Measurements from ENCODE around the gene FAM76A. TPM values are rescaled to one million over a fixed set of nuclear protein-coding genes. Genes with fewer than 3 reads are reported as not detected.
"Not testable (repeated sequence)": the region's sequence is repeated elsewhere in the genome, so short reads cannot be mapped to it uniquely, and the experiment has no call there.

The FAM76A gene
- total RNA-seq, 1 donor from 2014 or later = 3.4 TPM

GRCh38 chr1:27806758-27807157 is 81.0 kb downstream of the FAM76A start:
- no peaks in the 10 kb centered on the region for H3K9me3 ChIP-seq
- no peak overlapping the region for H3K4me3 ChIP-seq
- no peaks in the 10 kb centered on the region for H3K4me1 ChIP-seq
- H3K27ac ChIP-seq = no peak overlapping the region
- DNase-seq (ENCODE audit: low spot score in 2 of 2) = no peak
- TF ChIP-seq CTCF (IDR thresholded peaks at IDR 0.05) = no peak
- no peaks in the 10 kb centered on the region for H3K27me3 ChIP-seq
- intact Hi-C loops (cut with DNase I) = no loop called here
- H3K36me3 ChIP-seq = peaks cover 33 to 58% of the 10 kb centered on the region in 2 donors

- no peak overlapping the region for H3K27ac ChIP-seq
- H3K27me3 ChIP-seq = no peaks in the 10 kb centered on the region
- intact Hi-C loops (cut with DNase I) = no loop called here
- TF ChIP-seq CTCF (IDR thresholded peaks at IDR 0.05) = no peak
- no peaks in the 10 kb centered on the region for H3K4me1 ChIP-seq
- H3K9me3 ChIP-seq = no peaks in the 10 kb centered on the region
- peaks cover 33 to 58% of the 10 kb centered on the region in 2 donors for H3K36me3 ChIP-seq
- no peak for DNase-seq (ENCODE audit: low spot score in 2 of 2)
- no peak overlapping the region for H3K4me3 ChIP-seq
Measured at GRCh38 chr1:27807385-27807784, 81.6 kb downstream of the FAM76A start.

GRCh38 chr1:27808131-27808530 is 82.4 kb downstream of the FAM76A start:
- intact Hi-C loops (cut with DNase I); H3K4me3 ChIP-seq: not testable (repeated sequence)
- H3K36me3 ChIP-seq = peaks cover 36 to 60% of the 10 kb centered on the region in 2 donors

GRCh38 chr1:27809883-27810282 is 84.1 kb downstream of the FAM76A start:
- no peaks in the 10 kb centered on the region for H3K4me1 ChIP-seq
- no peaks in the 10 kb centered on the region for H3K27me3 ChIP-seq
- no peak for TF ChIP-seq CTCF (IDR thresholded peaks at IDR 0.05)
- H3K9me3 ChIP-seq = no peaks in the 10 kb centered on the region
- intact Hi-C loops (cut with DNase I) = no loop called here
- no peak for DNase-seq (ENCODE audit: low spot score in 2 of 2)
- H3K27ac ChIP-seq = no peak overlapping the region
- H3K36me3 ChIP-seq = peaks cover 36 to 60% of the 10 kb centered on the region in 2 donors
- H3K4me3 ChIP-seq = no peak overlapping the region

More at GRCh38 chr1:27808131-27808530, 82.4 kb downstream of the FAM76A start:
- not testable (repeated sequence) for H3K4me1 ChIP-seq; H3K27ac ChIP-seq; H3K9me3 ChIP-seq; DNase-seq (ENCODE audit: low spot score in 2 of 2); H3K27me3 ChIP-seq

- H3K4me1 ChIP-seq = peaks cover 0 to 4% of the 10 kb centered on the region in 2 donors
- no peaks in the 10 kb centered on the region for H3K9me3 ChIP-seq
- no peaks in the 10 kb centered on the region for H3K27me3 ChIP-seq
- intact Hi-C loops (cut with DNase I) = no loop called here
- no peak for DNase-seq (ENCODE audit: low spot score in 2 of 2)
- TF ChIP-seq CTCF (IDR thresholded peaks at IDR 0.05) = no peak
- H3K27ac ChIP-seq = no peak overlapping the region
- H3K4me3 ChIP-seq = no peak overlapping the region
- H3K36me3 ChIP-seq = peaks cover 42 to 67% of the 10 kb centered on the region in 2 donors
Measured at GRCh38 chr1:27811741-27812500, 86.2 kb downstream of the FAM76A start.

Other genes starting within 250 kb of the FAM76A start
- gene WASF2, start 235.8 kb upstream of the FAM76A start, total RNA-seq = 70.4 TPM
- gene AHDC1, start 121.8 kb upstream of the FAM76A start, total RNA-seq = 205 TPM
- 10.4 TPM for gene FGR, start 90.8 kb upstream of the FAM76A start, total RNA-seq
- 238 TPM for gene IFI6, start 53.8 kb upstream of the FAM76A start, total RNA-seq
- 91.9 TPM for gene STX12, start 47.3 kb downstream of the FAM76A start, total RNA-seq
- 7.1 TPM for gene PPP1R8, start 104.8 kb downstream of the FAM76A start, total RNA-seq
- gene THEMIS2, start 146.6 kb downstream of the FAM76A start, total RNA-seq = 206 TPM
- 36.8 TPM for gene RPA2, start 188.6 kb downstream of the FAM76A start, total RNA-seq
- gene SMPDL3B, start 209.0 kb downstream of the FAM76A start, total RNA-seq = not detected
- 15.6 TPM for gene XKR8, start 234.0 kb downstream of the FAM76A start, total RNA-seq